SH-SY5Y (cell line): ENCODE results near the gene KANSL1.

ENCODE experiments used
- GATA2 ChIP-seq: IDR thresholded peaks from 2 replicates; pipeline ENCODE4 v1.6.1; 2011; ENCODE audit warnings: mild to moderate bottlenecking, low read depth, low read length
- GATA3 ChIP-seq: IDR thresholded peaks from 2 replicates; pipeline ENCODE4 v1.6.1; 2011; ENCODE audit warnings: low read depth, mild to moderate bottlenecking, low read length, moderate library complexity

DNA sequence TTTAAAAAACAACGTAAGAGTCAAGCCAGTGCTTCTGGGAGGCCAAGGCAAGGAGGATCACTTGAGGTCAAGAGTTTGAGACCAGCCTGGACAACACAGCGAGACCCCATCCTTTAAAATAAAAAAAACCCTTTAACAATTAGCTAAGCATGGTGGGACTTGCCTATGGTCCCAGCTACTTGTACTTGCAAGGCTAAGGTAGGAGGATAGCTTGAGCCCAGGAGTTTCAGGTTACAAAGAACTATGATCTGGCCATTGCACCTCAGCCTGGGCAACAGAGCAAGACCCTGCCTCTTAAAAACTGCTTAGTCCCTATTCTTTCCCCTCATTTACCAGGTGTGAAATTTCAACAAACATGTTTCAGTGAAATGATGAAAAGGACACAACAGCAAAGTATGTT is 104.6 kb downstream of the KANSL1 start:
- TF ChIP-seq GATA2 (no peak), GATA3 (no peak)
